GM18867 (cell line): ENCODE data around the gene ICE1.

ENCODE experiments used
- ATAC-seq: cut with Tn5 transposase; IDR thresholded peaks from one replicate; pipeline ENCODE4 v1.9.1; 2021; ENCODE audit warnings: mild to moderate bottlenecking, moderate library complexity; ENCODE audit not compliant: unreplicated experiment

The ICE1 gene

GRCh38 chr5:5531371-5531770 is 108.9 kb downstream of the ICE1 start:
- ATAC-seq: no peak

- no peak for ATAC-seq
Measured at GRCh38 chr5:5532306-5533076, 110.0 kb downstream of the ICE1 start.

- peak; percentile 10 for ATAC-seq
Measured at GRCh38 chr5:5533927-5534326, 111.5 kb downstream of the ICE1 start.

GRCh38 chr5:5534333-5534732 is 111.9 kb downstream of the ICE1 start:
- peak; percentile 50 for ATAC-seq

- ATAC-seq: no peak
Measured at GRCh38 chr5:5536871-5537270, 114.4 kb downstream of the ICE1 start.

GRCh38 chr5:5537426-5537825 is 114.9 kb downstream of the ICE1 start:
- no peak for ATAC-seq

- ATAC-seq: no peak
Measured at GRCh38 chr5:5539590-5539989, 117.1 kb downstream of the ICE1 start.
